Measurements from ENCODE around the gene PNPLA7.

PNPLA7 gene

GRCh38 chr9:137589441-137590122, 39.4 kb upstream of the PNPLA7 start:
- H3K4me3 ChIP-seq (ENCODE audit: control insufficient read depth, low read depth, low read length): peak overlapping the region; percentile 67
- no peak for TF ChIP-seq CTCF (conservative IDR thresholded peaks at IDR 0.05; ENCODE audit: control insufficient read depth, insufficient read depth, low read depth, low read length)
- DNase-seq (ENCODE audit: low read depth): no peak

- peak; percentile 30 for DNase-seq (ENCODE audit: low read depth)
- TF ChIP-seq CTCF (conservative IDR thresholded peaks at IDR 0.05; ENCODE audit: control insufficient read depth, insufficient read depth, low read depth, low read length): no peak
- peak overlapping the region; percentile 67 for H3K4me3 ChIP-seq (ENCODE audit: control insufficient read depth, low read depth, low read length)
Measured at GRCh38 chr9:137588891-137589290, 38.7 kb upstream of the PNPLA7 start.

GRCh38 chr9:137588311-137588710, 38.1 kb upstream of the PNPLA7 start:
- H3K4me3 ChIP-seq (ENCODE audit: control insufficient read depth, low read depth, low read length): no peak overlapping the region
- TF ChIP-seq CTCF (conservative IDR thresholded peaks at IDR 0.05; ENCODE audit: control insufficient read depth, insufficient read depth, low read depth, low read length): no peak
- no peak for DNase-seq (ENCODE audit: low read depth)

GRCh38 chr9:137586854-137587253, 36.7 kb upstream of the PNPLA7 start:
- H3K4me3 ChIP-seq (ENCODE audit: control insufficient read depth, low read depth, low read length): no peak overlapping the region
- no peak for TF ChIP-seq CTCF (conservative IDR thresholded peaks at IDR 0.05; ENCODE audit: control insufficient read depth, insufficient read depth, low read depth, low read length)
- DNase-seq (ENCODE audit: low read depth): no peak

GRCh38 chr9:137583957-137584356, 33.8 kb upstream of the PNPLA7 start:
- no peak for DNase-seq (ENCODE audit: low read depth)
- no peak overlapping the region for H3K4me3 ChIP-seq (ENCODE audit: control insufficient read depth, low read depth, low read length)
- TF ChIP-seq CTCF (conservative IDR thresholded peaks at IDR 0.05; ENCODE audit: control insufficient read depth, insufficient read depth, low read depth, low read length): no peak

- no peak for TF ChIP-seq CTCF (conservative IDR thresholded peaks at IDR 0.05; ENCODE audit: control insufficient read depth, insufficient read depth, low read depth, low read length)
- DNase-seq (ENCODE audit: low read depth): no peak
Measured at GRCh38 chr9:137583347-137583746, 33.1 kb upstream of the PNPLA7 start.

More at GRCh38 chr9:137583347-137583746, 33.1 kb upstream of the PNPLA7 start:
- no peak overlapping the region for H3K4me3 ChIP-seq (ENCODE audit: control insufficient read depth, low read depth, low read length)

All from fibroblast of mammary gland (primary cell).